Stimulated activated CD4-positive, alpha-beta T cell treated with anti-CD3 and anti-CD28 coated beads, Interleukin-12 subunit alpha, Interleukin-12 subunit beta, amount 100 ng/mL, for 48 hours (primary cell): ENCODE data around the gene PPP1R1B.

Experiments
- DNase-seq, 3 donors: peaks; one replicate each; pipeline ENCODE4 v3.0.0-alpha.2; 2020; ENCODE audit warnings: low read depth in 2 of 3, low spot score in 1 of 3

The PPP1R1B gene

DNA sequence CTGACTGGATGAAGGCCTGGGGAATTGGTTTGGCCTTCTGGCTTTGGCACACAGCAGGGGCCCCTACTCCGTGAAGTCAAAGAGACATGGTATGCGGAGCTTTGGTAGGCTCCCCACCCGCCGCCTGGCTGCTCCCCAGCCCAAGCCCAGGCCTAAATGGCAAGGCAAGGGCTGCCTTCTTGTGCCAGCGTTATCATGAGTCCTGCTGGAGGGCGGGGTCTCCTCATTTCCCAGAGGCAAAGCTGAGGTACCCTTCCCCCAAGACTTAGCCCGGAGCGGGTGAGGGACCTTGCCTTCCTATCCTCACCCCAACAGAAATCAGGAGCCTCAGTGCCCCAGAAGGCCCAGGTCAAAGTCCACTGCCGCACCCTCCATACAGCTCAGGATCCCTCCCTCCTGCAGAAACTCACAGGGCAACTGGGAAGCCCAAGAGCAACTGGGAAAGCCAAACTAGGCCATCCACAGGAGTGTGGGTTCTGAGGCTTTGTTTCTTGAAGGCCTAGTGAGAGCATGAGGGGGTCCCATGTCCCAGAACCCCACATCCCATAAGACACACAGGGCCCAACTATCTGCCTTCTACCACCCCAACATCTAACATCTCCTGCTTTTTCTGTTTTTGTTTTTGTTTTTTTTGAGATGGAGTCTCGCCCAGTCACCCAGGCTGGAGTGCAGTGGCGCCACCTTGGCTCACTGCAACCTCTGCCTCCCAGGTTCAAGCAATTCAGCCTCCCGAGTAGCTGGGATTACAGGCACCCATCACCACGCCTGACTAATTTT lies 51.8 kb downstream of the PPP1R1B start:
- no peak for DNase-seq

DNA sequence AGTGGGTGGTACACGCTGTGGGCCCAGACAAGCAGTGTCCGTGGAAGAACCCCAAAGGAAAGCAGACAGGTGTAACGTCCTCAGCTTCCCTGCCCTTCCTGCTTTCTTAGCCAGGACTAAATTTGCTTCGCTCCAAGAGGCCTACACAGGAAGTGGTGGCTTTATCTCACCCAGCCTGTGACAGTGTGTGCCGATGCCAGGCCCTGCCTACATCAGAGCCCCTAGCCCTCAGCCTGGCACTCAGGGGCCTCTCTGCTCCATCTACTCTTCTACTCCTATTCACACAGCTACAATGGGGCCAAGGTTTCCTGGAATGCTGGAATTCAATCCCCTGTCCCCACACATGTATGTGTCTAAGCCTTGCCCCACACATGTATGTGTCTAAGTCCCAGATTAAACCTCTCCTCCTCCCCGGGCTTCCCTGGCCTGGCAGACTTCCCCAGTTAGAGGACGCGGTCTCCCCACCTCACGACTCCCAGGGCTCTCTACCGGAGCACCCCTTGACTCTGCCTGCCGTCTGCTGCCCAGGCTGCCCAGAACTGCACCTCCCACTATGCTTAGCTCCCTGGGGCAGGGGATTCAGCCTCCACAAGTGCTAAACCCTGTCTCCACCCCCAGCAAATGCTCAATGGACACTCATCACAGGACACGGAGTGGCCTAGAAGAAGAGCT lies 52.9 kb downstream of the PPP1R1B start:
- no peak for DNase-seq

GRCh38 chr17:39683295-39683939 lies 56.7 kb downstream of the PPP1R1B start:
- no peak for DNase-seq

GRCh38 chr17:39684369-39685192 lies 57.8 kb downstream of the PPP1R1B start:
- no peak for DNase-seq
